ENCODE data around the gene SQOR.

The SQOR gene

GRCh38 chr15:45705510-45706473, 71.0 kb downstream of the SQOR start:
- DNase-seq (ENCODE audit: low read depth): peak; percentile 77

GRCh38 chr15:45710657-45711056, 75.8 kb downstream of the SQOR start:
- no peak for DNase-seq (ENCODE audit: low read depth)

GRCh38 chr15:45714590-45715488, 80.0 kb downstream of the SQOR start:
- DNase-seq (ENCODE audit: low read depth): peak; percentile 80

GRCh38 chr15:45715528-45715927, 80.7 kb downstream of the SQOR start:
- peak; percentile 33 for DNase-seq (ENCODE audit: low read depth)

- DNase-seq (ENCODE audit: low read depth): peak; percentile 89
These were observed 84.7 kb downstream of the SQOR start for GRCh38 chr15:45719490-45719889.

- no peak for DNase-seq (ENCODE audit: low read depth)
These were observed 85.4 kb downstream of the SQOR start for GRCh38 chr15:45720183-45720582.

GRCh38 chr15:45728641-45729040, 93.8 kb downstream of the SQOR start:
- DNase-seq (ENCODE audit: low read depth): no peak

- peak; percentile 36 for DNase-seq (ENCODE audit: low read depth)
These were observed 94.3 kb downstream of the SQOR start for GRCh38 chr15:45729141-45729540.

GRCh38 chr15:45731343-45731742, 96.5 kb downstream of the SQOR start:
- DNase-seq (ENCODE audit: low read depth): no peak

GRCh38 chr15:45732662-45733061, 97.8 kb downstream of the SQOR start:
- DNase-seq (ENCODE audit: low read depth): no peak

GRCh38 chr15:45734260-45734711, 99.5 kb downstream of the SQOR start:
- no peak for DNase-seq (ENCODE audit: low read depth)

Measured in amniotic epithelial cell (primary cell).